Psoas muscle (tissue), 8 donors: ENCODE measurements around the gene GRIK1. TPM values are rescaled to one million over a fixed set of nuclear protein-coding genes. Genes with fewer than 3 reads are reported as not detected.

Experiments used
- ATAC-seq, 4 donors: fragments of 200-7000 bp; cut with Tn5 transposase; one replicate each; pipeline ENCODE4 v1.9.1; 2020; ENCODE audit warnings: moderate library complexity in 3 of 4, mild to moderate bottlenecking in 2 of 4
- DNase-seq, 2 donors: peaks; one replicate each; pipeline ENCODE4 v3.0.0-alpha.2; 2020
- H3K27ac ChIP-seq: fragments of 200-600 bp; one replicate; pipeline ENCODE4 v1.8.0; 2022
- H3K27me3 ChIP-seq, 3 donors: fragments of 200-600 bp in 1 of 3; one replicate each; pipeline versions ENCODE4 v1.6.1 to v1.8.0; 2013 to 2022; ENCODE audit warnings: low read length in 2 of 3, mild to moderate bottlenecking in 2 of 3, moderate library complexity in 1 of 3; ENCODE audit not compliant: insufficient read depth in 3 of 3
- H3K36me3 ChIP-seq, 2 donors: fragments of 200-600 bp in 1 of 2; one replicate each; pipeline versions ENCODE4 v1.6.1 to v1.8.0; 2013 to 2022; ENCODE audit warnings: low read depth in 1 of 2, mild to moderate bottlenecking in 1 of 2, moderate library complexity in 1 of 2; ENCODE audit not compliant: insufficient read depth in 1 of 2
- H3K4me1 ChIP-seq: fragments of 200-600 bp; one replicate; pipeline ENCODE4 v1.8.0; 2022
- H3K4me3 ChIP-seq: fragments of 200-600 bp; one replicate; pipeline ENCODE4 v1.8.0; 2022; ENCODE audit warnings: mild to moderate bottlenecking
- H3K9me3 ChIP-seq: fragments of 200-600 bp; one replicate; pipeline ENCODE4 v1.8.0; 2022
- WGBS, 3 donors: extraction: QIAGEN DNeasy Blood & Tissue Kit; methylation state at CpG; one replicate each; pipeline versions ENCODE4 v1.1.6 to v1.1.7; 2013; 5-methylcytosine and 5-hydroxymethylcytosine counted together
- intact Hi-C, 2 donors: fragments of 100-400 bp; cut with DNase I; formaldehyde crosslinking; loops; one replicate each; pipeline versions ENCODE4 v1.11.0 to v1.14.2; 2022
- polyA plus RNA-seq, 3 donors: library from polyadenylated mRNA; stranded (reverse); fragments of 200-250 nt; gene quantifications; one replicate each; pipeline ENCODE4 v1.2.3, GENCODE V29; 2013
- total RNA-seq, 4 donors: library from RNA; stranded (reverse); fragmentation: NEBNext Ultra II Directional in 2 of 4; extraction: Animal tissue kit (Norgen Biotek cat#: 25700) in 2 of 4; gene quantifications; one replicate each; pipeline versions ENCODE4 v1.2.1 to v1.2.4, GENCODE V29; 2021 to 2023
- TF ChIP-seq, protein P1 (sequence below): fragments of 200-600 bp; IDR thresholded peaks from one replicate; pipeline ENCODE4 v1.8.0; 2022; ENCODE audit warnings: antibody characterized with exemption
- donor health status: healthy with polysubstance abuse.
- donor health status: DM: no; HTN: no; CAD: no; lungs with moderate emphysema.
- donor health status: Bipolar disorder and iron deficiency.
- donor health status: healthy.
- donor health status: DM: yes; HTN: yes; CAD: no.
- donor health status: DM: no; HTN: no; CAD: no.
- donor health status: DM: no; HTN: no; CAD: no.
- donor health status: DM: yes; HTN: yes; CAD: no.

GRIK1 gene
- total and polyA plus RNA-seq, 7 donors, result 0.01 to 0.04 TPM; not detected in 5

DNA sequence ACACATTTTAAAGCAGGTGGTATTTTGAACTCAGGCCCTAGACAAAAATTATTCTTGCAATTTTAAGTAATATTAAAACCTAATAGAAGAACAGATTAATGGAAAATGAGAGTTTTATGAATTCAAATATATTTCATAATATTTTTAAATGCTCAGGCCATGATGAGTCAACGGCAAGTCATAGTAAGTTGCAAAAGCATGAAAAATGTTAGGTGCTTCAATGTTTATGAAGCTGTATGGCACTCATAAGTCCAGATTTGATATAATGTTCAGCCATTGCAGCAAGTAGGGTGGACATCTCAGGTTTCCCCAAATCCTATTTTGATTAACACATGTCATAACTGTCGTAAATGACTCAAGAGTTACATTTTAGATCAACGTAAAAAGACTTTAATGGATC lies 112.6 kb downstream of the GRIK1 start:
- WGBS, 3 donors, result 78 to 86% (median 86%) methylated on average over 3 of the region's 3 CpGs
- Histone ChIP-seq H3K27me3 (no peaks in the 10 kb centered on the region), H3K27ac (no peak overlapping the region), H3K4me3 (no peak overlapping the region), H3K36me3 (no peaks in the 10 kb centered on the region), H3K4me1 (no peaks in the 10 kb centered on the region), H3K9me3 (no peaks in the 10 kb centered on the region)
- DNase-seq (no peak), ATAC-seq (no peak)
- TF ChIP-seq, protein P1, sequence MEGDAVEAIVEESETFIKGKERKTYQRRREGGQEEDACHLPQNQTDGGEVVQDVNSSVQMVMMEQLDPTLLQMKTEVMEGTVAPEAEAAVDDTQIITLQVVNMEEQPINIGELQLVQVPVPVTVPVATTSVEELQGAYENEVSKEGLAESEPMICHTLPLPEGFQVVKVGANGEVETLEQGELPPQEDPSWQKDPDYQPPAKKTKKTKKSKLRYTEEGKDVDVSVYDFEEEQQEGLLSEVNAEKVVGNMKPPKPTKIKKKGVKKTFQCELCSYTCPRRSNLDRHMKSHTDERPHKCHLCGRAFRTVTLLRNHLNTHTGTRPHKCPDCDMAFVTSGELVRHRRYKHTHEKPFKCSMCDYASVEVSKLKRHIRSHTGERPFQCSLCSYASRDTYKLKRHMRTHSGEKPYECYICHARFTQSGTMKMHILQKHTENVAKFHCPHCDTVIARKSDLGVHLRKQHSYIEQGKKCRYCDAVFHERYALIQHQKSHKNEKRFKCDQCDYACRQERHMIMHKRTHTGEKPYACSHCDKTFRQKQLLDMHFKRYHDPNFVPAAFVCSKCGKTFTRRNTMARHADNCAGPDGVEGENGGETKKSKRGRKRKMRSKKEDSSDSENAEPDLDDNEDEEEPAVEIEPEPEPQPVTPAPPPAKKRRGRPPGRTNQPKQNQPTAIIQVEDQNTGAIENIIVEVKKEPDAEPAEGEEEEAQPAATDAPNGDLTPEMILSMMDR, result no peak
- intact Hi-C loops, result no loop called here

DNA sequence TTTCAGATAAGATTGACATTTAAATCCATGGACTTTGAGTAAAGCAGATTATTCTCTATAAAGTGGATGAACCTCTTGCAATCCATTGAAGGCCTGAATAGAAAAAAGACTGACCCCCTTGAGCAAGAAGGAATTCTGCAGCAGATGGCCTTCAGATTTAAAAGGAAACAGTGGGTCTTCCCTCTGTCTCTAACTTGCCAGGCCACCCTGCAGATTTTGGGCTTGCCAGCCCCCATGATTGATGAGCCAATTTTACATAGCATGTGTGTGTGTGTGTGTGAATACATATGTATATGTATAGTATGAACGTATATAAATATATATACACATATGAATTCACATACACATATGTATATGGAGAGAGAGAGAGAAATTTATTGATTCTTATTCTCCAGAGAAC lies 113.4 kb downstream of the GRIK1 start:
- Histone ChIP-seq H3K4me3 (no peak overlapping the region), H3K36me3 (no peaks in the 10 kb centered on the region), H3K9me3 (no peaks in the 10 kb centered on the region), H3K4me1 (no peaks in the 10 kb centered on the region), H3K27me3 (no peaks in the 10 kb centered on the region), H3K27ac (no peak overlapping the region)
- no peak for DNase-seq
- 90 to 93% (median 91%) methylated on average over 1 of the region's 1 CpG for WGBS, 3 donors
- intact Hi-C loops, result no loop called here
- ATAC-seq, result no peak
- TF ChIP-seq, protein P1, result no peak

DNA sequence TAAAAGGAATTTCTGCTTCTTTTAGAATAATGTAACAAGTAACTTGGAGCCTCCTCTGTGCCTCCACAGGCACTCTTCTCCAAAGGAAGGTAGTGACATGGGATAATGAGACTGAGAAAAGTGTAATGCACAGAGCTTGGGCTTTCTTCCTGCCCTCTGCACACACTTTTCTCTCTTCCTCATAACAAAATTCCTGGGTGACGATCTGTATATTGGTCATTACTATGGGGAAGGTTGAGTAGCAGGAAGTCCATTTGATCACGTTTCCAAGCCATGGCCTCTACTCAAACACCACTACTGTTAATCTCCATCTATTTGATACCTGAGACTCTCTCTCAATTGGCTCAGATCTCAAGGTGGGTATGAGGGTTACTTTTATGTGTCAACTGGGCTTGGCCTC lies 113.9 kb downstream of the GRIK1 start:
- WGBS, 3 donors, result 56 to 61% (median 57%) methylated on average over 2 of the region's 2 CpGs
- DNase-seq (no peak), ATAC-seq (no peak)
- H3K27ac ChIP-seq, result no peak overlapping the region
- H3K9me3 ChIP-seq, result no peaks in the 10 kb centered on the region
- no peaks in the 10 kb centered on the region for H3K27me3 ChIP-seq
- no peaks in the 10 kb centered on the region for H3K4me1 ChIP-seq
- H3K36me3 ChIP-seq, result no peaks in the 10 kb centered on the region
- intact Hi-C loops, result no loop called here
- H3K4me3 ChIP-seq, result no peak overlapping the region
- TF ChIP-seq, protein P1, result no peak

DNA sequence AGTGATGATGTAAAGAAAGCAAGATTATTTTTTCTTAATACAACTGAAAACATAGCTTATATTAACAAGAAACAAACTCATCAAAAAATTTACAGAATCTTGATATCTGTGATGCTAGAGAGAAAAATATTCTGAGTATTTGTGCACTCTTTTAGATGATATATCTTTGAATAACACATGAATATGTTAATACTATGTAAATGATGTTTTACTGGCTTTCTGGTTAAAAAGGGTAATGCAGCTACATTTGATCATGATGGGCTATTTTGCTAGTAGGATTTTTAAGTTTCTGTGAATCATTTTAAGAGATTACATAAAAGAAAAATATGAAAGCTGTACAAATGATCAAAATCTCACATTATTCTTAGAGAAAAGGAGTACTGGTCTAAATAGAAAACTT lies 114.5 kb downstream of the GRIK1 start:
- TF ChIP-seq, protein P1, result no peak
- Histone ChIP-seq H3K27ac (no peak overlapping the region), H3K27me3 (no peaks in the 10 kb centered on the region), H3K4me3 (no peak overlapping the region), H3K9me3 (no peaks in the 10 kb centered on the region), H3K36me3 (no peaks in the 10 kb centered on the region), H3K4me1 (no peaks in the 10 kb centered on the region)
- intact Hi-C loops, result no loop called here
- ATAC-seq (no peak), DNase-seq (no peak)

DNA sequence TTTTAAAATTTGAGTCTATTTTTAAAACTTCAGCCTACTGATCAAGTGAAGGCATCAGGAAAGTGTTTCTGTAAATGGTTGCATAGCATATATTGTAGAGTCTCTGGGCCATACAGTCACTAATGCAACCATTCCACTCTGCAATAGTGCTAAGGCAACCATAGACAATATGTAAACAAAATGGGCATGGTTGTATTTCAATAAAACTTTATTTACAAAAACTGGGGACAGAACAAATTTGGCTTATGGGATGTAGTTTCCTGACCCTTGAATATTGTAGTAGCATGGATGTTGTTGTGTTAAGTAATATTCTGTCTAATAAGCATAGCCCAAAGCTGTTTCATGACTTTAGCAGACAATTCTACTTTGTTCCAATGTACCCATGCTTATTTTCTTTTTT lies 117.7 kb downstream of the GRIK1 start:
- ATAC-seq (no peak), DNase-seq (no peak)
- intact Hi-C loops, result no loop called here
- TF ChIP-seq, protein P1, result no peak
- Histone ChIP-seq H3K4me3 (no peak overlapping the region), H3K4me1 (no peaks in the 10 kb centered on the region), H3K27ac (no peak overlapping the region), H3K36me3 (no peaks in the 10 kb centered on the region), H3K27me3 (no peaks in the 10 kb centered on the region), H3K9me3 (no peaks in the 10 kb centered on the region)
